Caki2 (cell line): ENCODE results near the gene CHP1. TPM values are rescaled to one million over a fixed set of nuclear protein-coding genes. Genes with fewer than 3 reads are reported as not detected.
"Not testable (repeated sequence)": the region's sequence is repeated elsewhere in the genome, so short reads cannot be mapped to it uniquely, and the experiment has no call there.

Experiments used
- DNase-seq: peaks from one replicate; pipeline ENCODE4 v3.0.0-alpha.2; 2015; ENCODE audit warnings: low read depth
- in situ Hi-C: cut with HindIII; loops from 2 replicates; pipeline ENCODE4 v1.10.0; 2016; ENCODE audit warnings: low sequenced_read_pairs, low pct_unique_long_range_greater_than_20kb, mixed read lengths
- total RNA-seq: library from RNA; depleted of rRNA; stranded (reverse); fragments of >200 nt; shearing (Covaris generic); gene quantifications from 2 replicates; pipeline ENCODE4 v1.2.3, GENCODE V29; 2014; ENCODE audit warnings: low replicate concordance

Gene CHP1
- total RNA-seq, 1 experiment from 2014 or later, result 201 TPM

DNA sequence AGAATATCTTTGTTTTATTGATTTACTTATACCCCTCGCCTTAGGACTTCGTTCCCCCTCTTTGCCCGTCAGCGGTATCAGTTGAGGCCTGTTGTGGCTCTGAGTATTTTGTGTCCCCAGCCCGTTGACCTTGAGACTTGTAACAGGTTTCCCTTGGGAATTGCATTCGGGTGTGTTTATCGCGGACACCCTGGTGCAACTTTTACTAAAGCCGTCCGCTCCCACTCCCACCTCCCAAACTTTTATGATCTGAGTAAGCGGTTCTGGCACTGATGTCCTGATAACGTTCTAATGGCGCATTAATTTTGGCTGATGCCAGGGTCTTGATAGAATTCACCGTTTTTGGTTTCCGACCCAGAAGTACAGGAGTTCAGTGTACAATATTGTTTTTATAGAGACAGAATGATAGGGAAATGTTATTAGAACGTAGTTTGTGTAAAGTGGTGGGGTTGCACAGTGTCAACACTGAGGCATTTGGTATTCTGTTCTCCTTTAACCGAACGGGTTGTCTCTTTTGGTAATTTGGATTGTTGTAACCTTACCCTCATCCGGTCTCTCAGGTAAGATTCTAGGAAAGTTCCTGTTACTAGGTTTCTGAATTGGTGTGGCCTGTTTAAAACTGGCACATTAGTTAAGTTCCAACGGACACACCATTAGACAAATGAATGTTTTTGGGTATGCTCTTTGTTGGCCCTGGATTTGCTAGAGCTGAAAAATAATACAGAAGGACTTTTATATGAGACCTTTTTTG, 53.5 kb downstream of the CHP1 start:
- in situ Hi-C loops, result no loop called here

DNA sequence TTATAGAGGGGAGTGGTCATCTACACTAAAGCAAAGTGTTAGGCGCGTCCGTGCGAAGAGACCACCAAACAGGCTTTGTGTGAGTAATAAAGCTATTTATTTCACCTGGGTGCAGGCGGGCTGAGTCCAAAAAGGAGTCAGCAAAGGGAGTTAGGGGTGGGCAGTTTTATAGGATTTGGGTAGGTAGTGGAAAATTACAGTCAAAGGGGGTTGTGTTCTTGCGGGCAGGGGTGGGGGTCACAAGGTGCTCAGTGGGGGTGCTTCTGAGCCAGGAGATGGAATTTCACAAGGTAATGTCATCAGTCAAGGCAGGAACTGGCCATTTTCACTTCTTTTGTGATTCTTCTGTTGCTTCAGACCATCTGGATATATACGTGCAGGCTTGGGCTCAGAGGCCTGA, 54.2 kb downstream of the CHP1 start:
- no peak for DNase-seq
- in situ Hi-C loops, result no loop called here

More for the DNA sequence above, 53.5 kb downstream of the CHP1 start:
- no peak for DNase-seq

- in situ Hi-C loops, result no loop called here
- no peak for DNase-seq
These were observed 55.7 kb downstream of the CHP1 start for GRCh38 chr15:41286665-41287333.

GRCh38 chr15:41288464-41288863, 57.4 kb downstream of the CHP1 start:
- DNase-seq, result no peak
- in situ Hi-C loops, result no loop called here

- DNase-seq, result no peak
- in situ Hi-C loops, result no loop called here
These were observed 58.9 kb downstream of the CHP1 start for GRCh38 chr15:41289953-41290352.

- DNase-seq, result no peak
- in situ Hi-C loops, result no loop called here
These were observed 60.1 kb downstream of the CHP1 start for GRCh38 chr15:41291065-41291631.

- no peak for DNase-seq
- in situ Hi-C loops, result no loop called here
These were observed 61.5 kb downstream of the CHP1 start for GRCh38 chr15:41292521-41292920.

- DNase-seq, in situ Hi-C loops: not testable (repeated sequence)
These were observed 70.1 kb downstream of the CHP1 start for GRCh38 chr15:41301139-41301538.

GRCh38 chr15:41301587-41301986, 70.5 kb downstream of the CHP1 start:
- in situ Hi-C loops, result no loop called here
- no peak for DNase-seq

DNA sequence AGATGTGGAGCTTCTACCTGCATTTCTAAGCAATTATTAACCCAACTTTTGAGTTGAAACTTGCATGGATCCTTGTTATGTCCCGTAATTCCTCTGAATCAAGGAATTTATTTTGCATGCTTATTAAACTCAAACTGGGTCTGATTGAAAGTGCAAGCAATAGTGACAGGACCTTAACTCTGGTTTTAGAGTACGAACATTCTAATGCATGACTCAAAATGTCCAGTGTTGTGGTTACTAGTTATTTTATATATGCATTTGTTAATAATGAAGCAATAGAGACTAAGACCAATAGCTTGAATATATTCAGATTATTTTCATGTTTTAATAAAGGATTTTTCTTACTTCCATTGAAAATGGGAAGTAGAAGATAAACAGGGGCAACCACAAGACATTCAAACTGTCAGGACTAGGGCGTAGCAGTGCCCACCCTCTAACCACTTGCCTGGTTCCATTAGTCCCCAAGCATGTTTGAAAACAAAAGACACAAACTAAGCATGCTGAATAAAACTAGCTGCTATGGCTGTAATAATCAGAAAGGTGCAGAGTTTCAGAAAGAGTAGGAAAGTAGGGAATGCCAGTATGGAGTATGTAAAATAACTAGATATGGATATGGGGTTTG, 73.2 kb downstream of the CHP1 start:
- in situ Hi-C loops, result no loop called here
- no peak for DNase-seq

DNA sequence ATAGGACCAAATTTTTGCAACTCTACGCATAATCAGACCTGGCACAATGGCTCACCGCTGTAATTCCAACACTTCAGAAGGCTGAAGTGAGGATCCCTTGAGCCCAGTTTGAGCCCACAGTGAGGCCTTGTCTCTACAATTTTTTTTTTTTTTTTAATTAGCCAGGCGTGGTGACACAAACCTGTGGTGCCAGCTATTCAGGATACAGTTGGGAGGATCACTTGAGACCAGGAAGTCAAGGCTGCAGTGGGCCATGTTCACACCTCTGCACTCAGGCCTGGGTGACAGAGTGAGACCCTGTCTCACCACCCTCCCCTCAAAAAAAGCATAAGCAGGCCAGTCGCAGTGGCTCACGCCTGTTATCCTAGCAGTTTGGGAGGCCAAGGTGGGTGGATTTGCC, 76.6 kb downstream of the CHP1 start:
- DNase-seq, result no peak
- in situ Hi-C loops, result no loop called here

DNA sequence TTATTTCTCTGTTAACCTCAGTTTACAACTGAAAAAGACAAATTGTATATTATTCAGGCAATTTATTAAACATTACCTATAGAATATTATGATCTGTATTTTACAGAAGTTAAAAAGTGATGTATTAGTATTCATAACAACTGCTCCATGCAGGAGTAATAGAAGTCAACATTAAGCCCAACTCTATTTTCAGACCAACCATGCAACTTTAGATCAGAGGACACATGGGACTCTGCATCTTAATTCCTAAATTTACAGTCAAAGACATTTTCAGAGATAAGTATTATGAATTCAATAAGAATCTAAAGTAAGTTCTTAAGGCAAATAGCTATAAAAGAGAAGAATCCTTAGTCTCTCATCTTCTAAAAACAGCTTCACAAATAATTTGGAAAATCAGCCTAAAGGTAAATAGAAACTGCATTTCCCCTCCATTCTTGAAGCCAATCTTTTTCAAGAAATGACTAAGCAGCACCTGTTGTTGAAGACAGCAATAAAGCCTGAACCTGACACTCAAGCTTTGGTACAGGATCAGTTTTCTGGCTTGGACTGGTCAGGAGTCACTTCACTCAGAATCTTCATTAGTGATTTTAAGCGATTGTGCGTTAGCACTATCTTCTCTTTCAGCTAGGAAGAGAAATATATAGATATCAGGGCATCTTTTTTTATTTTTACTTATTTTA, 78.3 kb downstream of the CHP1 start:
- no peak for DNase-seq
- in situ Hi-C loops, result no loop called here

DNA sequence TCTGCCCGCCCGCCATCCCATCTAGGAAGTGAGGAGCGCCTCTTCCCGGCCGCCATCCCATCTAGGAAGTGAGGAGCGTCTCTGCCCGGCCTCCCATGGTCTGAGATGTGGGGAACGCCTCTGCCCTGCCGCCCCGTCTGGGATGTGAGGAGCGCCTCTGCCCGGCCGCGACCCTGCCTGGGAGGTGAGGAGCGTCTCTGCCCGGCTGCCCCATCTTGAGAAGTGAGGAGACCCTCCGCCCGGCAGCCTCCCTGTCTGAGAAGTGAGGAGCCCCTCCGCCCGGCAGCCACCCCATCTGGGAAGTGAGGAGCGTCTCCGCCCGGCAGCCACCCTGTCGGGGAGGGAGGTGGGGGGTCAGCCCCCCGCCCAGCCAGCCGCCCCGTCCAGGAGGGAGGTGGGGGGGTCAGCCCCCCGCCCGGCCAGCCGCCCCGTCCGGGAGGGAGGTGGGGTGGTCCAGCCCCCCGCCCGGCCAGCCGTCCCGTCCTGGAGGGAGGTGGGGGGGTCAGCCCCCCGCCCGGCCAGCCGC, 89.8 kb downstream of the CHP1 start:
- in situ Hi-C loops, DNase-seq: not testable (repeated sequence)

DNA sequence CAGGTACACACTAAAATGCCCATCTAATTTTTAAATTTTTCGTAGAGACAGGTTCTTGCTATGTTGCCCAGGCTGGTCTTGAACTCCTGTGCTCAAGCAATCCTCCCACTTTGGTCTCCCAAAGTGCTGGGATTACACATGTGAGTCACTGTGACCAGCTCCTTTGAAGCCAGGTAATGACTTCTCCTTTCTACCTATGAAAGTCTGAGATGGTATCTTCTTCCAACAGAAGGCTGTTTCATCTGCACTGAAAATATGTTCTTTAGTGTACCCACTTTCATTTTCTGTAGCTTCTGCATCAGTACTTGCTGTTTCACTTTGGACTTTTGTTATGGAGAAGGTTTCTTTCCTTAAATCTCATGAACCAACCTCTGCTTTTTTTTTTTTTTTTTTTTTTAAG, 92.5 kb downstream of the CHP1 start:
- in situ Hi-C loops, result no loop called here

GRCh38 chr15:41331281-41331680, 100.2 kb downstream of the CHP1 start:
- no peak for DNase-seq
- in situ Hi-C loops, result no loop called here

More for the DNA sequence above, 92.5 kb downstream of the CHP1 start:
- DNase-seq, result no peak
